ENCODE results near the gene TRIM56.

GRCh38 chr7:101096957-101097347 is 11.7 kb downstream of the TRIM56 start:
- TF ChIP-seq CTCF (IDR thresholded peaks at IDR 0.05; ENCODE audit: low read length) (no peak), EZH2phosphoT487 (IDR thresholded peaks at IDR 0.05; ENCODE audit: low read length) (no peak), EZH2 (optimal IDR thresholded peaks at IDR 0.05; ENCODE audit: low read depth, low read length) (no peak)
